Measurements from ENCODE around the gene TRMT10C. TPM values are rescaled to one million over a fixed set of nuclear protein-coding genes. Genes with fewer than 3 reads are reported as not detected.
"Not testable (repeated sequence)": the region's sequence is repeated elsewhere in the genome, so short reads cannot be mapped to it uniquely, and the experiment has no call there.

TRMT10C gene
- total and polyA plus RNA-seq, 2 experiments from 2014 or later, result 61.9 to 145 TPM

DNA sequence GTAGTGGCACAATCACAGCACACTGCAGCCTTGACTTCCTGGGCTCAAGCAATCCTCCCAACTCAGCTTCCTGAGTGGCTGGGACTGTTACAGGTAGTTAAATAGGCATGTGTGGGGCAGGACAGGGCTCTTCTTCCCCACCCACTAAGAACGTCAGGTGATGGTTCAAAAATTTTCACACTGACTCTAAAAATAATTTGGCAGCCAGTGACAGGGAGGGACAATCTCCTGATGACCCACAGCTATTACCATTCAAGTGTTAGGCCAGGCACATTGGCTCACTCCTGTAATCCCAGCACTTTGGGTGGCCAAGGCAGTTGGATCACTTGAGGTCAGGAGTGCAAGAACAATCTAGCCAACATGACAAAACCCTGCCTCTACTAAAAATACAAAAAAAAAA, 12.2 kb upstream of the TRMT10C start (continued):
- TF ChIP-seq, protein P1, sequence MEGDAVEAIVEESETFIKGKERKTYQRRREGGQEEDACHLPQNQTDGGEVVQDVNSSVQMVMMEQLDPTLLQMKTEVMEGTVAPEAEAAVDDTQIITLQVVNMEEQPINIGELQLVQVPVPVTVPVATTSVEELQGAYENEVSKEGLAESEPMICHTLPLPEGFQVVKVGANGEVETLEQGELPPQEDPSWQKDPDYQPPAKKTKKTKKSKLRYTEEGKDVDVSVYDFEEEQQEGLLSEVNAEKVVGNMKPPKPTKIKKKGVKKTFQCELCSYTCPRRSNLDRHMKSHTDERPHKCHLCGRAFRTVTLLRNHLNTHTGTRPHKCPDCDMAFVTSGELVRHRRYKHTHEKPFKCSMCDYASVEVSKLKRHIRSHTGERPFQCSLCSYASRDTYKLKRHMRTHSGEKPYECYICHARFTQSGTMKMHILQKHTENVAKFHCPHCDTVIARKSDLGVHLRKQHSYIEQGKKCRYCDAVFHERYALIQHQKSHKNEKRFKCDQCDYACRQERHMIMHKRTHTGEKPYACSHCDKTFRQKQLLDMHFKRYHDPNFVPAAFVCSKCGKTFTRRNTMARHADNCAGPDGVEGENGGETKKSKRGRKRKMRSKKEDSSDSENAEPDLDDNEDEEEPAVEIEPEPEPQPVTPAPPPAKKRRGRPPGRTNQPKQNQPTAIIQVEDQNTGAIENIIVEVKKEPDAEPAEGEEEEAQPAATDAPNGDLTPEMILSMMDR (conservative IDR thresholded peaks at IDR 0.05; ENCODE audit: low read depth in 2 of 2), result no peak
- TF ChIP-seq STAT1 (IDR thresholded peaks at IDR 0.05; ENCODE audit: unreplicated experiment) (no peak), EZH2phosphoT487 (IDR thresholded peaks at IDR 0.05; ENCODE audit: unreplicated experiment) (no peak), ZNF331 (CRISPR knock-in tag; IDR thresholded peaks at IDR 0.05; ENCODE audit: low read depth) (no peak), CREB1 (CRISPR knock-in tag; IDR thresholded peaks at IDR 0.05; ENCODE audit: low read depth) (no peak)
- TF ChIP-seq, protein P2, sequence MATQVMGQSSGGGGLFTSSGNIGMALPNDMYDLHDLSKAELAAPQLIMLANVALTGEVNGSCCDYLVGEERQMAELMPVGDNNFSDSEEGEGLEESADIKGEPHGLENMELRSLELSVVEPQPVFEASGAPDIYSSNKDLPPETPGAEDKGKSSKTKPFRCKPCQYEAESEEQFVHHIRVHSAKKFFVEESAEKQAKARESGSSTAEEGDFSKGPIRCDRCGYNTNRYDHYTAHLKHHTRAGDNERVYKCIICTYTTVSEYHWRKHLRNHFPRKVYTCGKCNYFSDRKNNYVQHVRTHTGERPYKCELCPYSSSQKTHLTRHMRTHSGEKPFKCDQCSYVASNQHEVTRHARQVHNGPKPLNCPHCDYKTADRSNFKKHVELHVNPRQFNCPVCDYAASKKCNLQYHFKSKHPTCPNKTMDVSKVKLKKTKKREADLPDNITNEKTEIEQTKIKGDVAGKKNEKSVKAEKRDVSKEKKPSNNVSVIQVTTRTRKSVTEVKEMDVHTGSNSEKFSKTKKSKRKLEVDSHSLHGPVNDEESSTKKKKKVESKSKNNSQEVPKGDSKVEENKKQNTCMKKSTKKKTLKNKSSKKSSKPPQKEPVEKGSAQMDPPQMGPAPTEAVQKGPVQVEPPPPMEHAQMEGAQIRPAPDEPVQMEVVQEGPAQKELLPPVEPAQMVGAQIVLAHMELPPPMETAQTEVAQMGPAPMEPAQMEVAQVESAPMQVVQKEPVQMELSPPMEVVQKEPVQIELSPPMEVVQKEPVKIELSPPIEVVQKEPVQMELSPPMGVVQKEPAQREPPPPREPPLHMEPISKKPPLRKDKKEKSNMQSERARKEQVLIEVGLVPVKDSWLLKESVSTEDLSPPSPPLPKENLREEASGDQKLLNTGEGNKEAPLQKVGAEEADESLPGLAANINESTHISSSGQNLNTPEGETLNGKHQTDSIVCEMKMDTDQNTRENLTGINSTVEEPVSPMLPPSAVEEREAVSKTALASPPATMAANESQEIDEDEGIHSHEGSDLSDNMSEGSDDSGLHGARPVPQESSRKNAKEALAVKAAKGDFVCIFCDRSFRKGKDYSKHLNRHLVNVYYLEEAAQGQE (IDR thresholded peaks at IDR 0.05; ENCODE audit: unreplicated experiment), result no peak

- Mint-ChIP-seq H3K9me3 (peaks cover 52% of the 10 kb centered on the region), H3K36me3 (ENCODE audit: low read depth) (peaks cover 39% of the 10 kb centered on the region), H3K4me1 (peaks cover 14% of the 10 kb centered on the region)
- H3K36me3 ChIP-seq (ENCODE audit: insufficient read depth); H3K4me3 Mint-ChIP-seq; H4K20me1 ChIP-seq (replicated peaks; ENCODE audit: insufficient read depth); ATAC-seq; H3K27me3 Mint-ChIP-seq (ENCODE audit: insufficient read depth, low read depth, poor library complexity); H3K79me2 ChIP-seq (replicated peaks; ENCODE audit: insufficient read depth); DNase-seq (ENCODE audit: low spot score); H3F3A ChIP-seq (replicated peaks; ENCODE audit: low read depth); H3K27ac Mint-ChIP-seq; H3K4me2 ChIP-seq; H3K4me3 ChIP-seq; H3K27me3 ChIP-seq (ENCODE audit: insufficient read depth); H3K4me1 ChIP-seq (ENCODE audit: insufficient read depth); H3K9me2 ChIP-seq (ENCODE audit: insufficient read depth); H3K27ac ChIP-seq (ENCODE audit: low read depth); H2AFZ ChIP-seq: not testable (repeated sequence)
Observed at GRCh38 chr3:101551359-101552081, 10.1 kb upstream of the TRMT10C start.

- H3K27ac Mint-ChIP-seq; ATAC-seq; H4K20me1 ChIP-seq (replicated peaks; ENCODE audit: insufficient read depth); H3K36me3 ChIP-seq (ENCODE audit: insufficient read depth); H3K79me2 ChIP-seq (replicated peaks; ENCODE audit: insufficient read depth); DNase-seq (ENCODE audit: low spot score); H3K4me2 ChIP-seq; H3F3A ChIP-seq (replicated peaks; ENCODE audit: low read depth); H3K4me3 Mint-ChIP-seq; H3K27me3 ChIP-seq (ENCODE audit: insufficient read depth); H3K4me3 ChIP-seq; H3K27me3 Mint-ChIP-seq (ENCODE audit: insufficient read depth, low read depth, poor library complexity); H3K9me2 ChIP-seq (ENCODE audit: insufficient read depth); H3K27ac ChIP-seq (ENCODE audit: low read depth): not testable (repeated sequence)
- Histone ChIP-seq H3K4me1 (ENCODE audit: insufficient read depth) (peaks cover 13% of the 10 kb centered on the region), H2AFZ (peak overlapping the region; percentile 43; the same call in 1 of the 2 replicates)
- Mint-ChIP-seq H3K4me1 (peaks cover 18% of the 10 kb centered on the region), H3K36me3 (ENCODE audit: low read depth) (peaks cover 39% of the 10 kb centered on the region), H3K9me3 (peaks cover 52% of the 10 kb centered on the region)
Observed at GRCh38 chr3:101553381-101553780, 8.3 kb upstream of the TRMT10C start.
